Measurements from ENCODE around the gene PRKCG.
"Not testable (repeated sequence)": the region's sequence is repeated elsewhere in the genome, so short reads cannot be mapped to it uniquely, and the experiment has no call there.

The PRKCG gene

DNA sequence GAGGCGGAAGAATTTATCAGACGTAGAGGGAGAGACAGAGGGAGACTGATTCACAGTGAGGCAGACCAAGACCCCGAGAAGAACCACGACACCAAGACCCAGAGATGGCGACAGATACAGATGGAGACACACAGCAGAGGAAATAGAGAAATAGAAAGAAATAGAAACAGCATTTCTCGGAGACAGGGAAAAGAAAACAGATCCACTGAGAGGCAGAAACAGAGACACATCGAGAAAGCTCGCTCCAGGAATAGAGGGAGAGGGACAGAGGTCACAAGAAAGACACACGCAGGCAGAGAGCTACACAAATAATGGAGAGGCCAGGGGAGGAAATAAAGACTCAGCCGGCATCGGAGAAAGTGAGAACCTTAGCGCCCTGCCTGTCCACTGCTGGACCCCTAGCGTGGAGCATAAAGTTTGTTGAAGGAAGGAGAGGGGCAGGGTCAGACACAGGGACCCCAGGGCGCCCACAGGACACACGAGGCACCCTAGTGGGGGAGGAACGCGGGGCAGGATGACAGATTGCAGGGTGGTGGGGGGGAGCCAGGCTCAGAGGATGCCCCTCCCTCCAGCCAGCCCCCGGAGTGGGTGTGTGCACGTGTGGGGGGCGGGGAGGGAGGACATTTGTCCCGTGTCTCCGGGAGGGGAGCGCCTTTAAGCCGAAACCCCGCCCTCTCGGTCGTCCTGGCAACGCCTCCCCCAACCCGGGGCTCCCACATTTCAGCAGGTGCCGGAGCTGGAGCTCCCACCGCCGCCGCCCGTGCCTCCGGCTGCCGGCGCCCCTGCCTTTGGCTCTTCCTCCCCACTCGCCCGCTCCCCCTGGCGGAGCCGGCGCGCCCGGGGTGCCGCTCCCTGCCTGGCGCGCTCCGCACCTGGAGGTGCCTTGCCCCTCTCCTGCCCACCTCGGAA is at the start of gene PRKCG:
Gene PRKCG, plus strand, starts transcription at position 716 of the 909 bp plus-strand sequence. CDS start 298 bp downstream, outside the sequence.
- TF ChIP-seq, protein P1, sequence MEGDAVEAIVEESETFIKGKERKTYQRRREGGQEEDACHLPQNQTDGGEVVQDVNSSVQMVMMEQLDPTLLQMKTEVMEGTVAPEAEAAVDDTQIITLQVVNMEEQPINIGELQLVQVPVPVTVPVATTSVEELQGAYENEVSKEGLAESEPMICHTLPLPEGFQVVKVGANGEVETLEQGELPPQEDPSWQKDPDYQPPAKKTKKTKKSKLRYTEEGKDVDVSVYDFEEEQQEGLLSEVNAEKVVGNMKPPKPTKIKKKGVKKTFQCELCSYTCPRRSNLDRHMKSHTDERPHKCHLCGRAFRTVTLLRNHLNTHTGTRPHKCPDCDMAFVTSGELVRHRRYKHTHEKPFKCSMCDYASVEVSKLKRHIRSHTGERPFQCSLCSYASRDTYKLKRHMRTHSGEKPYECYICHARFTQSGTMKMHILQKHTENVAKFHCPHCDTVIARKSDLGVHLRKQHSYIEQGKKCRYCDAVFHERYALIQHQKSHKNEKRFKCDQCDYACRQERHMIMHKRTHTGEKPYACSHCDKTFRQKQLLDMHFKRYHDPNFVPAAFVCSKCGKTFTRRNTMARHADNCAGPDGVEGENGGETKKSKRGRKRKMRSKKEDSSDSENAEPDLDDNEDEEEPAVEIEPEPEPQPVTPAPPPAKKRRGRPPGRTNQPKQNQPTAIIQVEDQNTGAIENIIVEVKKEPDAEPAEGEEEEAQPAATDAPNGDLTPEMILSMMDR (conservative IDR thresholded peaks at IDR 0.05; ENCODE audit: low read length) = peak; percentile 31
- DNase-seq (ENCODE audit: low read depth) = no peak
- H3K4me3 ChIP-seq (ENCODE audit: low read length) = peak within 1 kb of the TSS; percentile 44

DNA sequence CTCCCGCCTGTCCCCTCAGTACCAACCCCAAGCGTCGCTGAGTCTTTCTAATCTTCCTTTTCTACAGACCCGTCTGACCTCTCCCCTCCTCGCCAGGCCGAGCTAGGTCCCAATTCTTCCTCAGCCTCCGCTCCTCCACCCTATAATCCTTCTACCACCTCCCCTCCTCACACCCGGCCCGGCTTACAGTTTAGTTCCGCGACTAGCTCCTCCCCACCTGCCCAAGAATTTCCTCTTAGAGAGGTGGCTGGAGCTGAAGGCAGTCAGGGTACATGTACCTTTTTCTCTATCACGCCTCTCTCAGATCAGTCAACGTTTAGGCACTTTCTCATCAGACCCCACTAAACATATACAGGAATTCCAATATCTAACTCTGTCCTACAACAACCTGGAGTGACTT is 49.1 kb upstream of the PRKCG start:
- H3K4me3 ChIP-seq (ENCODE audit: low read length); DNase-seq (ENCODE audit: low read depth): not testable (repeated sequence)

DNA sequence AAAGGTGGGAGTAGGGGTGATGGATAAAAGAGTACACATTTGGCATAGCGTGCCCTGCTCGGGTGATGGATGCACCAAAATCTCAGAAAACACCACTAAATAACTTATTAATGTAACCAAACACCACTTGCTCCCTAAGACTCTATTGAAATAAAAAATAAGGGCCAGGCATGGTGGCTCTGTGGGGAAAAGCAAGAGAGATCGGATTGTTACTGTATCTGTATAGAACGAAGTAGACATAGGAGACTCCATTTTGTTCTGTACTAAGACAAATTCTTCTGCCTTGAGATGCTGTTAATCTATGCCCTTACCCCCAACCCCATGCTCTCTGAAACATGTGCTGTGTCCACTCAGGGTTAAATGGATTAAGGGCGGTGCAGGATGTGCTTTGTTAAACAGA is 43.6 kb upstream of the PRKCG start:
- not testable (repeated sequence) for H3K4me3 ChIP-seq (ENCODE audit: low read length); DNase-seq (ENCODE audit: low read depth)

DNA sequence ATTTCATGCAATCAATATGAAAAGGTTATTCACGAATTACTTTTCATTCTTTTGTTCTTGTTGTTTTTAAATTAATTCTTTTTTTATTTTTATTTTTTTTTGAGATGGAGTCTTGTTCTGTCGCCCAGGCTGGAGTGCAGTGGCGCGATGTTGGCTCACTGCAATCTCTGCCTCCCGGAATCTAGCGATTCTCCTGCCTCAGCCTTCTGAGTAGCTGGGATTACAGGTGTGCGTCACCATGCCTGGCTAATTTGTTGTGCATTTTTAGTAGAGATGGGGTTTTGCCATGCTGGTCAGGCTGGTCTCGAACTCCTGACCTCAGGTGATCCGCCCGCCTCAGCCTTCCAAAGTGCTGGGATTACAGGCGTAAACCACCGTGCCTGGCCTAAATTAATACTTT is 41.8 kb upstream of the PRKCG start:
- not testable (repeated sequence) for DNase-seq (ENCODE audit: low read depth); H3K4me3 ChIP-seq (ENCODE audit: low read length)

DNA sequence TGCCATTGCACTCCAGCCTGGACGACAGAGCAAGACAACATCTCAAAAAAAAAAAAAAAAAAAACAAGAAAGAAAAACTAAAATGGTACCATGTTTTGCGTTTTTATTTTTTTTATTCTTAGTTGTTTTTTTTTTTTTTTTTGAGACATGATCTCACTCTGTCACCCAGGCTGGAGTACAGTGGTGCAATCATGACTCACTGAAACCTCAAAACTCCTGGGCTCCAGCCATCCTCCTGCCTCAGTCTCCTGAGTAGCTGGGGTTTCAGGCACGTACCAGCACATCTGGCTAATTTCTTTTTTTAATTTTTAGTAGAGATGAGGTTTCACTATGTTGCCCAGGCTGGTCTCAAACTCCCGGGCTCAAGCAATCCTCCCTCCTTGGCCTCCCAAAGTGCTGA is 41.1 kb upstream of the PRKCG start:
- H3K4me3 ChIP-seq (ENCODE audit: low read length) = not testable (repeated sequence)
- peak; percentile 94 for DNase-seq (ENCODE audit: low read depth)

DNA sequence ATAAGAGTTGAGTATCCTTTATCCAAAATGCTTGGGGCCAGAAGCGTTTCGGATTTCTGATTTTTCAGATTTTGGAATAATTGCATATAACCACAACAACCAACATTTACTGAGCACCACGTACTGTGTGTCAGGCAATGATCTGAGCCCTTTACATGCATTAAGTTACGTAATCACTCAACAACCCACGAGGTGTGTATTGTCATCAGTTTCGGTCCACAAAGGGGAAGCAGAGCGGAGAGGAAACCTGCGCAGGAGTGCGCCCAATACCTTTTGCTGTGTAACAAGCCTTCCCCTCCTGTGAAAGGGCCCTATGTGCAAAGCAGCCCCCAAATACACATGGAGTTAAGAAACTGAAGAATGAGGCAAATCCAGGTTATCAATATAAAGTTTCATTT is 37.1 kb upstream of the PRKCG start:
- no peak for DNase-seq (ENCODE audit: low read depth)
- TF ChIP-seq, protein P1 (conservative IDR thresholded peaks at IDR 0.05; ENCODE audit: low read length) = no peak
- H3K4me3 ChIP-seq (ENCODE audit: low read length) = no peak overlapping the region

DNA sequence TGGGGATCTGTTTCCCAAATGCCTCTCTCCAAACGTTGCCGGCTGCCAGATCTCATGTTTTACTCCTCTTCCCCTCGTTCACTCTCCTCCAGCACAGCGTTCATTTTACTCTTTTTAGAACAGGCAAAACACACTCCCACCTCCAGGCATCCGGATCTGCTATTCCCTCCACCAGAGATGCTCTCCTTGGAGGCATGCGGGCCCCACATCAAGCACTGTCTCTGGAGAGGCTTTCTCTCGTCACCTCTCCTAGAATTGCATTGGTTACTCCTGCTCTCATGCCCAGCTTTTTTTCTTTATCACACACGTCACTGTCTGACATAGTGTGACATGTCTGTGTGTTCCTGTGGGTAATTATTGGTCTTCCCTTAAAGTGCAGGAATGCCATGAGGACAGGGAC is 34.4 kb upstream of the PRKCG start:
- TF ChIP-seq, protein P1 (conservative IDR thresholded peaks at IDR 0.05; ENCODE audit: low read length) = no peak
- no peak for DNase-seq (ENCODE audit: low read depth)
- no peak overlapping the region for H3K4me3 ChIP-seq (ENCODE audit: low read length)

DNA sequence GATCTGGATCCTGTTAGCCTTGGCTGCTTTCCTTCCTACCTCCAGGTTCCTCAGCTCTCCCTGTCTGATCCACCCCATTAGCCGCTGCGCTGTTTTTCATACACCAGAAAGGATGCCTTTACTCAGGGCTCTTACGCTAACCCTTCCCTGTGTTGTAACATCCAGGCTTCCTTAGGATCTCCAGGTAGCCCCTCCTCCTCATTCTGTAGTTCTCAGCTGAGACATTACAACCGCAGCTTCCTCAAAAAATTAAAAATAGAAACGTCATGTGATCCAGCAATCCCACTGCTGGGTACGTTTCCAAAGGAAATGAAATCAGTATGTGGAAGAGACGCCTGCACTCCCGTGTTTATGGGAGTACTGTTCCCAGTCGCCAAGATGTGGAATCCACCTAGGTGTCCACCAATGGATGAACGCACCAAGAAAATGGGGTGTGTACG is 32.7 kb upstream of the PRKCG start:
- TF ChIP-seq, protein P1 (conservative IDR thresholded peaks at IDR 0.05; ENCODE audit: low read length) = no peak
- DNase-seq (ENCODE audit: low read depth) = peak; percentile 92
- peak overlapping the region; percentile 17 for H3K4me3 ChIP-seq (ENCODE audit: low read length)

DNA sequence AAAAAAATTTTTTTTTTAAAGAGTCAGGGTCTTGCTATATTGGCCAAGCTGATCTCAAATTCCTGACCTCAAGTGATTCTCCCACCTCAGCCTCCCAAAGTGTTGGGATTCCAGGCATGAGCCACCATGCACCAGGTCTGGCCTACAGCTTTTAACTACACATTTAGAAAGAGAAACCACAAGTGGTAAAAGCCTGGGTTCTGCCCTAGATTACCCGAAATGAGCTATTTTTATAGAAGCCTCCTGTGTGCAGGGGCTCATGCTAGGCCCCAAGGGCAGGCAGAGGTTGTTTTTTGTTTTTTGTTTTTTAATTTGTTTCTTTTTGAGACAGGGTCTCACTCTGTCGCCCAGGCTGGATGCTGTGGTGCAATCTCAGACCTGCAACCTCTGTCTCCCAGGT is 28.3 kb upstream of the PRKCG start:
- DNase-seq (ENCODE audit: low read depth) = no peak
- TF ChIP-seq, protein P1 (conservative IDR thresholded peaks at IDR 0.05; ENCODE audit: low read length) = no peak
- H3K4me3 ChIP-seq (ENCODE audit: low read length) = no peak overlapping the region
